ENCODE results near the gene ALPI.
"Not testable (repeated sequence)": the region's sequence is repeated elsewhere in the genome, so short reads cannot be mapped to it uniquely, and the experiment has no call there.

ALPI gene

GRCh38 chr2:232455426-232456255 lies at the start of gene ALPI:
TSS of gene ALPI (plus strand) at chr2:232456153. CDS start at chr2:232456200, 47 bp downstream.
- H3K4me3 ChIP-seq (replicated peaks; ENCODE audit: low read depth, low read length) = no peak within 1 kb of the TSS
- TF ChIP-seq CTCF (IDR thresholded peaks at IDR 0.05; ENCODE audit: low read length, missing control alignments) = no peak
- no peak for DNase-seq (ENCODE audit: low read depth)

- no peak for DNase-seq (ENCODE audit: low read depth)
- H3K4me3 ChIP-seq (replicated peaks; ENCODE audit: low read depth, low read length) = no peak within 1 kb of the TSS
- no peak for TF ChIP-seq CTCF (IDR thresholded peaks at IDR 0.05; ENCODE audit: low read length, missing control alignments)
These were observed 49.2 kb upstream of the ALPI start, which contains the start of gene ALPG for GRCh38 chr2:232406556-232407310. TSS of gene ALPG (plus strand) at chr2:232406844. CDS start at chr2:232406895, 51 bp downstream.

GRCh38 chr2:232407428-232408150 lies 48.4 kb upstream of the ALPI start:
- not testable (repeated sequence) for DNase-seq (ENCODE audit: low read depth); H3K4me3 ChIP-seq (replicated peaks; ENCODE audit: low read depth, low read length)

GRCh38 chr2:232408269-232408668 lies 47.7 kb upstream of the ALPI start:
- not testable (repeated sequence) for H3K4me3 ChIP-seq (replicated peaks; ENCODE audit: low read depth, low read length); DNase-seq (ENCODE audit: low read depth)

- H3K4me3 ChIP-seq (replicated peaks; ENCODE audit: low read depth, low read length); DNase-seq (ENCODE audit: low read depth): not testable (repeated sequence)
These were observed 46.3 kb upstream of the ALPI start for GRCh38 chr2:232409617-232410016.

- H3K4me3 ChIP-seq (replicated peaks; ENCODE audit: low read depth, low read length) = no peak overlapping the region
- no peak for TF ChIP-seq CTCF (IDR thresholded peaks at IDR 0.05; ENCODE audit: low read length, missing control alignments)
- DNase-seq (ENCODE audit: low read depth) = no peak
These were observed 45.6 kb upstream of the ALPI start for GRCh38 chr2:232410238-232410900.

- DNase-seq (ENCODE audit: low read depth) = no peak
- no peak for TF ChIP-seq CTCF (IDR thresholded peaks at IDR 0.05; ENCODE audit: low read length, missing control alignments)
- no peak overlapping the region for H3K4me3 ChIP-seq (replicated peaks; ENCODE audit: low read depth, low read length)
These were observed 43.9 kb upstream of the ALPI start for GRCh38 chr2:232411901-232412629.

All from fibroblast of pulmonary artery (primary cell).